K562 (cell line): Measurements from ENCODE around the gene POMGNT1. TPM values are rescaled to one million over a fixed set of nuclear protein-coding genes. Genes with fewer than 3 reads are reported as not detected.

Experiments
- BCOR ChIP-seq: fragments of 450-650 bp; IDR thresholded peaks from 2 replicates; pipeline ENCODE4 v1.6.1; 2016
- CBX8 ChIP-seq: fragments of 200-600 bp; sonication (generic); IDR thresholded peaks from 2 replicates; pipeline ENCODE4 v1.6.1; 2012; ENCODE audit warnings: borderline replicate concordance, mixed run types, low read depth, mild to moderate bottlenecking, moderate library complexity, mixed read lengths, low read length, control low read depth, inconsistent platforms; ENCODE audit not compliant: poor library complexity, severe bottlenecking; ENCODE audit errors: extremely low read depth
- CREBBP ChIP-seq: IDR thresholded peaks from one replicate; pipeline ENCODE4 v1.6.1; 2012; ENCODE audit warnings: low read depth, mild to moderate bottlenecking, control low read depth, inconsistent platforms, low read length
- CSDE1 ChIP-seq, 2 experiments: fragments of 450-650 bp; IDR thresholded peaks; 2 replicates each; pipeline ENCODE4 v1.6.1; 2016; ENCODE audit warnings: mild to moderate bottlenecking in 1 of 2
- EP300 ChIP-seq: IDR thresholded peaks from 2 replicates; pipeline ENCODE4 v1.6.1; 2012; ENCODE audit warnings: low read length, improper control_type of control experiment
- ESRRB ChIP-seq: fragments of 250-450 bp; sonication (Bioruptor Pico); IDR thresholded peaks from 2 replicates; pipeline ENCODE4 v1.5.0; 2020; ENCODE audit warnings: mild to moderate bottlenecking, moderate library complexity, borderline replicate concordance
- FOSL1 ChIP-seq: fragments of 200-800 bp; sonication (Bioruptor generic); conservative IDR thresholded peaks from 2 replicates; pipeline ENCODE4 v1.6.1; 2016; ENCODE audit warnings: missing genetic modification characterization, missing compliant biosample characterization
- FOXA3 ChIP-seq, 2 experiments: fragments of 450-650 bp in 1 of 2; sonication (generic) in 1 of 2; formaldehyde crosslinking; IDR thresholded peaks in 1 of 2; conservative IDR thresholded peaks in 1 of 2; 2 replicates each; pipeline versions ENCODE4 v1.4.0 to v1.8.0; 2020 to 2022; ENCODE audit warnings: mild to moderate bottlenecking in 2 of 2, missing genetic modification reagents in 1 of 2
- FOXK1 ChIP-seq: sonication (generic); formaldehyde crosslinking; IDR thresholded peaks from 2 replicates; pipeline ENCODE4 v1.8.0; 2022; ENCODE audit warnings: missing genetic modification reagents, mild to moderate bottlenecking, borderline replicate concordance
- GABPA ChIP-seq: fragments of 200-800 bp; sonication (Bioruptor generic); conservative IDR thresholded peaks from 2 replicates; pipeline ENCODE4 v1.6.1; 2016; ENCODE audit warnings: low read depth, missing genetic modification characterization, missing compliant biosample characterization
- HBP1 ChIP-seq: fragments of 450-650 bp; formaldehyde crosslinking; IDR thresholded peaks from 2 replicates; pipeline ENCODE4 v1.4.0; 2022; ENCODE audit warnings: missing genetic modification characterization
- HSF4 ChIP-seq: fragments of 250-450 bp; sonication (Bioruptor Pico); IDR thresholded peaks from 2 replicates; pipeline ENCODE4 v2.1.2; 2022; ENCODE audit warnings: mild to moderate bottlenecking, moderate library complexity, borderline replicate concordance
- IFI16 ChIP-seq: fragments of 250-450 bp; sonication (Bioruptor Pico); IDR thresholded peaks from 2 replicates; pipeline ENCODE4 v2.1.2; 2022; ENCODE audit warnings: mild to moderate bottlenecking, inconsistent platforms
- KDM2B ChIP-seq: fragments of 250-450 bp; sonication (Bioruptor Pico); IDR thresholded peaks from 2 replicates; pipeline ENCODE4 v1.8.0; 2021; ENCODE audit warnings: mild to moderate bottlenecking, moderate library complexity
- MCM7 ChIP-seq, 2 experiments: fragments of 450-650 bp; IDR thresholded peaks; 2 replicates each; pipeline ENCODE4 v1.6.1; 2016 to 2018
- MECOM ChIP-seq: fragments of 250-450 bp; sonication (Bioruptor Pico); IDR thresholded peaks from 2 replicates; pipeline ENCODE4 v1.8.0; 2022; ENCODE audit warnings: inconsistent platforms
- PHF20 ChIP-seq: fragments of 450-650 bp; IDR thresholded peaks from 2 replicates; pipeline ENCODE4 v1.6.1; 2018; ENCODE audit not compliant: partially characterized antibody
- POU5F1 ChIP-seq: fragments of 150-350 bp; IDR thresholded peaks from 2 replicates; pipeline ENCODE4 v1.6.1; 2014; ENCODE audit warnings: borderline replicate concordance, low read length, low read depth, mild to moderate bottlenecking; ENCODE audit not compliant: partially characterized antibody
- RBM25 ChIP-seq: fragments of 200-400 bp; formaldehyde crosslinking; IDR thresholded peaks from 2 replicates; pipeline ENCODE4 v1.6.1; 2018; ENCODE audit warnings: low read length, low read depth, moderate library complexity; ENCODE audit not compliant: severe bottlenecking
- SMAD3 ChIP-seq: fragments of 450-650 bp; formaldehyde crosslinking; conservative IDR thresholded peaks from 2 replicates; pipeline ENCODE4 v1.4.0; 2020; ENCODE audit warnings: mild to moderate bottlenecking
- SRF ChIP-seq, 2 experiments: fragments of 250-450, 450-650 bp in 1 of 2; sonication (Bioruptor Pico) in 1 of 2; sonication (generic) in 1 of 2; formaldehyde crosslinking; IDR thresholded peaks; 2 replicates each; pipeline versions ENCODE4 v1.5.0 to v1.5.1; 2020 to 2022; ENCODE audit warnings: mild to moderate bottlenecking in 1 of 2, missing genetic modification reagents in 1 of 2
- TRIM28 ChIP-seq: fragments of 450-650 bp; IDR thresholded peaks from 2 replicates; pipeline ENCODE4 v1.6.1; 2017
- YY1 ChIP-seq, 3 experiments: IDR thresholded peaks; 2 replicates each; pipeline ENCODE4 v1.6.1; 2011; ENCODE audit warnings: low read length in 2 of 3, mild to moderate bottlenecking in 2 of 3, moderate library complexity in 2 of 3, borderline replicate concordance in 1 of 3, control low read depth in 1 of 3, low read depth in 1 of 3; ENCODE audit not compliant: insufficient read depth in 3 of 3, insufficient replicate concordance in 2 of 3, control insufficient read depth in 1 of 3, insufficient read length in 1 of 3; ENCODE audit errors: extremely low read depth in 1 of 3
- ZNF184 ChIP-seq: sonication (generic); formaldehyde crosslinking; IDR thresholded peaks from 2 replicates; pipeline ENCODE4 v1.5.0; 2020; ENCODE audit warnings: missing genetic modification reagents
- ZNF3 ChIP-seq: fragments of 250-450 bp; sonication (Bioruptor Pico); IDR thresholded peaks from 2 replicates; pipeline ENCODE4 v1.5.0; 2021; ENCODE audit warnings: mild to moderate bottlenecking, moderate library complexity
- ZNF561 ChIP-seq: fragments of 450-650 bp; formaldehyde crosslinking; conservative IDR thresholded peaks from 2 replicates; pipeline ENCODE4 v1.4.0; 2020; ENCODE audit warnings: mild to moderate bottlenecking, moderate library complexity
- ZNF740 ChIP-seq, 3 experiments: fragments of 200-800 bp in 1 of 3; sonication (Bioruptor generic) in 1 of 3; sonication (generic) in 1 of 3; formaldehyde crosslinking in 1 of 3; IDR thresholded peaks; 2 replicates each; pipeline versions ENCODE4 v1.6.1 to v1.8.0; 2016 to 2022; ENCODE audit warnings: mild to moderate bottlenecking in 2 of 3, missing compliant biosample characterization in 2 of 3, missing genetic modification characterization in 2 of 3, missing genetic modification reagents in 1 of 3
- polyA plus RNA-seq, 8 experiments: library from polyadenylated mRNA; depleted of rRNA in 4 of 8; stranded (reverse) in 5 of 8; unstranded in 3 of 8; fragments of >200 nt; fragmentation: Nextera tagmentation in 2 of 8; fragmentation: Illumina TruSeq in 1 of 8; extraction: Ambion mirVana in 2 of 8; extraction: Trizol in 1 of 8; gene quantifications; 2 replicates each; pipeline versions ENCODE4 v1.2.1 to v1.2.3, GENCODE V29; 2011 to 2014; ENCODE audit warnings: inconsistent platforms in 1 of 8, missing spikeins in 1 of 8
- total RNA-seq, 7 experiments: library from RNA; depleted of rRNA in 6 of 7; stranded (reverse); fragments of >200 nt in 6 of 7; fragmentation: Illumina TruSeq in 2 of 7; extraction: Trizol in 2 of 7; gene quantifications; 2 replicates each; pipeline versions ENCODE4 v1.2.1 to v1.2.3, GENCODE V29; 2011 to 2021; ENCODE audit warnings: low replicate concordance in 1 of 7

POMGNT1 gene
- total and polyA plus RNA-seq, 9 of the 15 experiments (the other 6 are each of a cell fraction or from before 2014, with no cell fraction given), result 14.1 to 58.9 (median 37.8) TPM

GRCh38 chr1:46247436-46248121 lies 49.3 kb upstream of the POMGNT1 start, which contains the start of gene RAD54L (continued):
- peak in 2 of 3 experiments; percentile 78 to 85 for TF ChIP-seq YY1 (IDR thresholded peaks at IDR 0.05; ENCODE audit: borderline replicate concordance in 1 of 3, control insufficient read depth in 1 of 3, extremely low read depth in 1 of 3, insufficient read depth in 3 of 3, insufficient read length in 1 of 3, insufficient replicate concordance in 2 of 3, low read depth in 1 of 3, low read length in 2 of 3)
- no peak for TF ChIP-seq BCOR
- no peak for TF ChIP-seq FOXK1
- peak in 1 of 2 experiments; percentile 50; a peak in 1 of 4 replicates for TF ChIP-seq SRF (CRISPR knock-in tag; IDR thresholded peaks at IDR 0.05)
- TF ChIP-seq ZNF184, result no peak
- no peak for TF ChIP-seq ZNF3
- TF ChIP-seq GABPA (tag), result peak; percentile 90
- no peak for TF ChIP-seq KDM2B (CRISPR knock-in tag)
- no peak for TF ChIP-seq FOXA3 (CRISPR knock-in tag; conservative IDR thresholded peaks at IDR 0.05 in 1 of 2, IDR thresholded peaks at IDR 0.05 in 1 of 2)
- no peak for TF ChIP-seq HSF4
- TF ChIP-seq ZNF740 (CRISPR knock-in tag; IDR thresholded peaks at IDR 0.05), result no peak
- no peak for TF ChIP-seq ZNF740 (tag; IDR thresholded peaks at IDR 0.05)
- TF ChIP-seq CREBBP, result no peak
- no peak for TF ChIP-seq MCM7 (IDR thresholded peaks at IDR 0.05)
- TF ChIP-seq SMAD3, result no peak
- no peak for TF ChIP-seq POU5F1
- no peak for TF ChIP-seq CSDE1 (IDR thresholded peaks at IDR 0.05)
- no peak for TF ChIP-seq ZNF561 (CRISPR knock-in tag)
- TF ChIP-seq EP300, result peak; percentile 37
- no peak for TF ChIP-seq ESRRB (CRISPR knock-in tag)
- TF ChIP-seq HBP1, result no peak
- peak; percentile 23 for TF ChIP-seq PHF20
- TF ChIP-seq MECOM (CRISPR knock-in tag), result no peak
- TF ChIP-seq RBM25, result peak; percentile 92
- no peak for TF ChIP-seq TRIM28
- no peak for TF ChIP-seq IFI16 (CRISPR knock-in tag)
- no peak for TF ChIP-seq CBX8
- no peak for TF ChIP-seq FOSL1
